NCI-H2196 (cell line): ENCODE measurements around the gene CPAMD8.
"Not testable (repeated sequence)": the region's sequence is repeated elsewhere in the genome, so short reads cannot be mapped to it uniquely, and the experiment has no call there.

ENCODE experiments used
- DNase-seq: peaks from one replicate; lab custom pipeline; 2025; ENCODE audit not compliant: unreplicated experiment; lab: John Stamatoyannopoulos, UW

CPAMD8 gene

DNA sequence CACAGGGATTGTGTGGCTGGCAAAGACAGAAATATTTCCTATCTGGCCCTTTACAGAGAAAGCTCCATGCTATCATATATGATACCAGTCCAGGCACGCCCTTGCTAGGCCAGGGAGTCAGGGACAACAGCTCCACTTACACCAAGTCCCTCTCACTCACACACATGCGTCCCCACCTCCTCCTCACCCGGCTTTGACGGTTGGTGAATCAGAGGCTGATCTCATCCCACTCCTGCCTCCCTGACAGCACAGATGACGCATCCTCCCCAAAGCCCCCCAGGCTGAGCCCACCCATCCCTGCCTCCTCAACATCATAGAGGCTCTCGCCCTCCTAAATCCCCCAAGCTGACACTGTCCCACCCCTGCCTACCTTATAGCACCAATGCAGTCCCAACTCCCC lies 75.1 kb downstream of the CPAMD8 start:
- peak; percentile 12 for DNase-seq

DNA sequence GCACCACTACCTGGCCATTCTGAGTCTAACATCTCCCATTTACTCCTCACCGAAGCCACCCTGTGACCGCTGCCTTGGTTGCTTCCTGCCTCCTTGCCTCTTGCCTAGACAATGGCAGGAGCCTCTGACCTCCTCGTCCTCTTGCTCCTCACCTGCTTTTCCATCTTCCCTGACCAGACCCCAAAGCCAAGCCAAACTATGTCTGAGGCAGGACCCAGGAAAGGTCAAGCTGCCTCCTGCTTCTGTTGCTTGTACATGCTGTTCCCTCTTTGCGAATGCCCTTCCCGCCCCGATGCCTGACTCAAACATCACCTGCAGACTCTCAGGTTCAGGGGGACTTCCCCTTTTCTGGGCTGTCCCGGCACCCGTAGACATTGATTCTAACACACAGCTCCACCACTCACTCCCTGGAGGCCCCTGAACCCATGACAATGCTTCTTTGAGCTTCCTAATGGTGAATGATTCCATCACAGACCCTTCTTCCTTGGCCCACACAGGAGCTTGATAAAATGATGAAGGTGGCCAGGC lies 77.0 kb downstream of the CPAMD8 start:
- DNase-seq: no peak

DNA sequence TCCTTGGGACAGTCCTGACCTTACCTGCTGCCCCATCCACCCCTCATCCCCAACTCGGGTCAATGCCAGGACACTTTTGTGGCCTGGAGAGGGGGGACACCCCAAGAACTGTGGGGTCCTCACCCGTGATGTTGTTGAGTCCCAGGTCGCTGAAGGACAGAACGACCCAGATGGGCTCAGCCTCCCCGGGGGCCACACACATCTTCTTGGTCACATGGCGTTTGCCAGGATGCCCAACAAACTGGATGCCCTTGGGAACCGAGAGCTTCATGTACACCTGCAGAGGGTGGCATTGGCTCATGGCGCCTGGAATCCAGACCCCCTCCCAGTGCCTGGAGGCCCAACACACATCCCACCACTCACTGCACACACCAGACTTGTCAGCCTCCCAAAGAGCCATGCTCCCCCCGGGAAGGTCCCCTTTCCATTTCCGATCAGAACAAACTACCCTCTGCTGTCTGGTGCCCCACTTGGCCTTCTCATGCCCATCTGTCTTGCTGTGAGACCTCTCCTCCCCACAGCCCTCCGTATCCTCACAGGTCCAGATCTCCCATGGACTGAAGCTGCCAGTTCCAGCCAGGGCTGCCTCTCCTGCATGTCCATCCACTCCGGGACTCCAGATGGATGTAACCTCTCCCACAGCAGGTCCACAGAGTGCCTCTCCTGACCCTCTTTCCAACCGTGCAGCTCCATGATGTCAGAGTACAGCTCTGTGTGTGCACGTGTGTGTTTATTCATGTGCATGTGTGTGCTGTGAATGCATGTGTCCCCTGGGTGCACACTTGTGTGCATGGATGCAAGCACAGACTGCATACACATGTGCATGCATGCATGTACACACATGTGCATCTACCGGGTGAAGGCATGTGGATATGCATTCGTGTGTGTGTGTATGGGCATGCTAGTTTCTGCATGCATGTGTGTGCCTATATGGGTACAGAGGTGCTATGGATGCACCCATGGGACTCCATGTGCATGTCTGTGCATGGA lies 79.4 kb downstream of the CPAMD8 start:
- DNase-seq: no peak

DNA sequence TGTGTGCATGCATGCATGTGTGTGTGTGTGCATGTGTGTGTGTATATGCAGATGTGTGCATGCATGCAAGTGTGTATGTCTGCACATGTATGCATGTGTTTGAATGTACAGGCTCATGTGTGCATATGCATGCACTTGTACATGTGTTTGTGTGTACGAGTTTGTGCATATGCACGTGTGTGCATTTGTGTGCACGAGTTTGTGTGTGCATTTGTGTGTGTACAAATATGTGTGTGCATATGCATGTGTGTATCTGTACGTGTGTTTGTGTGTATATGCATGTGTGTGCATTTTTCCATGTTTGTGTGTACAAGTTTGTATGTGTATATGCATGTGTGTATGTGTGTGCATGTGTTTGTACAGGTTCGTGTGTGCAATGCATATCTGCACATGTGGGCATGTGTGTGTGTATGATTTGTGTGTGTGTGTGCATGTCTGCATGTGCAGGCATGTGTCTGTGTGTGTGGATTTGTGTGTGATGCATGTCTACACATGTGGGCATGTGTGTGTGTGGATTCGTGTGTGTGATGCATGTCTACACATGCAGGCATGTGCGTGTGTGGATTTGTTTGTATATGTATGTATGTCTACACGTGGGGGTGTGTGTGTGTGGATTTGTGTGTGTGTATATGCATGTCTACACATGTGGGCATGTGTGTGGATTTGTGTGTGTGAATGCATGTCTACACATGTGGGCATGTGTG lies 80.7 kb downstream of the CPAMD8 start:
- DNase-seq: no peak

DNA sequence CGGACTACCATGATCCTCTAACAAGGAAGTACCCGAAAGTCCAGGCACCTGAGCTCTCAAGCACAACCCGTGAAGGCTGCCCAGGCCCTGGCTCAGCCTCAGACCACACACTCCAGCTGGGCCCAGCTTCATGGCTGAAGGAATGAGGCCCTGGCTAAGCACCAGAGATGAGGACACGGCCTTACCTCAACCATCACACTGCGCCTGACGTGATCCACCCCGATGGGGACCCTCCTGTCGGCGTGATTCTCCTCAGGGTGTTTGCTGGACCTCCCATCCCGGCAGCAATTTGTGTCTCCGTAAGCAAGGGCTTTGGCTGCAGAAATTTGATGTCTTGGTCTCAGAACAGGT lies 81.3 kb downstream of the CPAMD8 start:
- DNase-seq: no peak

DNA sequence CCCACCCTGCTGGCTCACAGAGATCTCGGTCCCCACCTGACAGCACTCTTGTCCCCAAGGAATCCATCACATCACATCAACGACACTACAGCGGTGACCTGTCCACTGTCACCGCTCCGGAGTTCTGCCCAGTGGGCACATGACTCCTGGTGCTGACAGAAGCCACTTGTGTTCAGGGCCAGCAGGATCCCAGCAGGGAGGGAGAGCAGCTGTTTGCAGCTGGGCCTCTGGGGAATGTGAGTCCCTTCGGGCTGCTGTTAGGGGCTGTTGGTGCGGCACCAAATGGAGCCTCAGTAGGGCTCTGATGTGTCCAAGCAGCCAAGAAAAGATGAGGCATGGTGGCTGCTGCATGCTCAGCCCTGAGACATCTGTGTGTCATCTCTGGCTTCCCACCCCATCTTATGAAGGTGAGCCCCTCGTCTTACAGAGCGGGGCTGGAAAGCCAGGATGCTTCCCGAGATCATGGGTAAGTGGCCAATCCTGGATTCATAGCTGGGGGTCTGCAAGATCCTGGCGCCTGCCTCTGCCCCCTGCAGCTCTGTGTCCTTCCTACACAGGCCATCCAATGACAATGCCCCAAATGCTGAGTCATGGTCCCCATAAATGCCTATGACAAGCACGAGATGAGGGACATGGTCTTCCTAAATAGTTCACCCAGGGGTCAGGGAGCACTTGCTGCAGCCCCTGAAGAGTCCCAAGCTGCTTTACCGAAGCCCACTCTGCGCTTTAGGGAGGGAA lies 81.8 kb downstream of the CPAMD8 start:
- DNase-seq: no peak

DNA sequence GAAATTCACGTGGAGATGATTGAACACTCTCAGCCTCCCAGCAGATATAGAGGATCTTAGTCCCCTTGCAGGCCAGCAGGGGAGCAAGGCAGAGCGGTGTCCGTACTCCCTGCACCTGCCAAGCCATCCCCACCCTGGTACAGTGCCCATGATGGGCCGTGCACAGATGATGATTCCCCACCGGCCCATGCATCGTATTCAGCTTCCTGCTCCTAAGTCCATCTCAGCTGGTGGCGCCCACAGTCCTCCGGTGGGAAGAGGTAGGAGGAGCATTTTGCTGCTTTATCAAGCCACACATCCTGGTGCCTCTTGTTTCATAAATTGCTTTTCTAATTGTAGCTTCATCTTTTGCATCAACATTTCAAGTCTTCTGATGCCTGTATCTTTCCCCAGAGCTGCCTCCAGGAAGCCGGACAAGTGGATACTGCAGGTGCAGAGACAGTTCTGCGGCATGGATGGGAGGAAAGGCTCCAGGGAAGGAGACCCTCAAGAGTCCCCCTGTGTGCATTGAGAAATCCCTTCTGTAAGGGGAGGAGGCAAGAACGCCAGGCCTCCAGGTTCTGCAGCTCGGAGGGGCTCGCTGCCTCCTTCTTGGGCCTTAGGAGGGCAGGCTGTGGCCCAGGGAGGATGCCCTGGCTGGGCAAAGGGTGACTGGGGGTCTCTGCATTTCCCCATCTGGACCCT lies 82.5 kb downstream of the CPAMD8 start:
- DNase-seq: no peak

DNA sequence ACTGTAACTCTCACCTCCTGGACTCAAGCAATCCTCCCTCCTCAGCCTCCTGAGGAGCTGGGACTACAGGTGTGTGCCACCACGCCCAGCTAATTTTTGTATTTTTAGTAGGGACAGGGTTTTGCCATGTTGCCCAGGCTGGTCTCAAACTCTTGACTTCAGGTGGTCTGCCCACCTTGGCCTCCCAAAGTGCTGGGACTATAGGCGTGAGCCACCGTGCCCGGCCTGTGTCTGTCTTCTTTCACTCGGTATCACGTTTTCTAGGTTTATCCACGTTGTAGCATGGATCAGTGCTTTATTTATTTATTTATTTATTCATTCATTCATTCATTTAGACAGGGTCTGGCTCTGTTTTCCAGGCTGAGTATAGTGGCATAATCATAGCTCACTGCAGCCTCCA lies 83.5 kb downstream of the CPAMD8 start:
- not testable (repeated sequence) for DNase-seq

DNA sequence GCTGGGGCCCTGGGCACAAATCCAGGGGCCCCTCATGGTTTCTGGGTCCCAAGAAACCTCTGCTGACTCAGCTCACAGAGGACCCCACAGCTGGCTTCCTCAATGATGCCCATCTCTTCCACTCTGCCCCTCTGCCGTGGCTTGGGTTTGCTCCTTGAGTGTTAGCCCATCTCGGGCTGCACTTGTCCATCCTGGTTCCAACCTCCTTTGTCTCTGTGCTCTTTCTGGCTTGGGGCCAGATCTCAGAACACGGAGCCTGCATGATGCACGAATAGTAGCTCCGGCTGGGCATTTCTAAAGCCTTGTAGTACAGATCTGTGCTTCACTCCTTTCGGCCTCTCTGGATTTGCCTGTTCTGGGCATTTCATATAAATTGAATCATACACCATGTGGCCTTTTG lies 84.0 kb downstream of the CPAMD8 start:
- no peak for DNase-seq

DNA sequence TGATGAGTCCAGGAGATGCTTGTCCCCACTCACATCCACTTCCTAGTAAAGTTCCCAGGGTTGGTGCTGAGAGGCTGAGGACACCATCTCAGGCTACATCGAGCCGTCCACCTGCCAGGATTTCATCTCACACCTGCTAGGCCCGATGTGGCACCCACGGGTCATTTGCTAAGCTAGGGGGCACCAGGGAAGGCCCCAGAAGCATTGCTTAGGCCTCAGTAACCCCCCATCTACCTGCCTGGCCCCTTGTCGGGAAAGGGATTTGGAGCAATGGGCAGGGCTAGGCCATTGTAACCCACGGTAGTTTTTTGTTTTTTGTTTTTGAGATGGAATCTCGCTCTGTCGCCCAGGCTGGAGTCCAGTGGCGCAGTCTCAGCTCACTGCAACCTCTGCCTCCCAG lies 86.0 kb downstream of the CPAMD8 start:
- no peak for DNase-seq

DNA sequence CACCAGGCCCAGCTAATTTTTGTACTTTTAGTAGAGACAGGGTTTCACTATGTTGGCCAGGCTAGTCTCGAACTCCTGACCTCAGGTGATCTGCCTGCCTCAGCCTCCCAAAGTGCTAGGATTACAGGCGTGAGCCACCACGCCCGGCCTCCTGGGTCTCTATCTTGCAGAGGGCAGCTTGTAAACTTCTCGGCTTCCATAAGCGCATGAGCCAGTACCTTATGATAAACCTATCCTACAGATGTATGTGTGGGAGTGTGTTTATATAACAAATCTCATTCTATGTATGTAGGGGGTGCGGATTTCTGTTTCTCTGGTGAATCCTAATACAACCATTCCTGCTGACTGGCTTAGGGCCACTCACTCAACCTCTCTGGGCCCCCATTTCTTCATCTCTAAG lies 86.5 kb downstream of the CPAMD8 start:
- not testable (repeated sequence) for DNase-seq

DNA sequence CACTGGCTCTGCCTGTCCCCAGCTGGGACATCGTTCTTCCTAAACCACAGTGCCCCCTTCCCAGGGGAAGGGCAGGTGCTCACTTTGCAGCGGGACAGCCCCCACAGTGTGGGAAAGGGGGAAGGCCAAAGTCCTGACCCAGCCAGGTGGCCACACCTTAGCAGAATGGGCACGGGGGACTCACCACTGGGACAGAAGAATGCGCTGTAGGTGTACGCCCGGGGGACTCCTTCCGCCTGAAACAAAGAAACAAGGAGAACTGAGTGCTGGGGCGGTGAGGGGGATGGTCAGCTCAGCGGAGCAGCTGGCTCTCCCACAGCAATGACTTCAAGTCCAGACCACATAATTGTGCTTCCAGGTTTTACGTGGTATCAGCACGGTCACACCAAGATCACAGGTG lies 88.4 kb downstream of the CPAMD8 start:
- no peak for DNase-seq

DNA sequence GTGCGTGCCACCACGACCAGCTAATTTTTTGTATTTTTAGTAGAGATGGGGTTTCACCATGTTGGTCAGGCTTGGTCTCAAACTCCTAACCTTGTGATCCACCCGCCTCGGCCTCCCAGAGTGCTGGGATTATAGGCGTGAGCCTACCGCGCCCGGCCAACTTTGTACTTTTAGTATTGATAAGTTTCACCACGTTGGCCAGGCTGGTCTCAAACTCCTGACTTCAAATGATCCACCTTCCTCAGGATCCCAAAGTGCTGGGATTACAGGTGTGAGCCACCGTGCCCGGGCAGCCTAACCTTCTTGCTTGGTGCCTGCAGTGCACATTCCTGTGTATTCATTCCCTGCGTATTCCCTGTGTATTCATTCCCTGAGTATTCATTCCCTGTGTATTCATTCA lies 88.8 kb downstream of the CPAMD8 start:
- DNase-seq: not testable (repeated sequence)

DNA sequence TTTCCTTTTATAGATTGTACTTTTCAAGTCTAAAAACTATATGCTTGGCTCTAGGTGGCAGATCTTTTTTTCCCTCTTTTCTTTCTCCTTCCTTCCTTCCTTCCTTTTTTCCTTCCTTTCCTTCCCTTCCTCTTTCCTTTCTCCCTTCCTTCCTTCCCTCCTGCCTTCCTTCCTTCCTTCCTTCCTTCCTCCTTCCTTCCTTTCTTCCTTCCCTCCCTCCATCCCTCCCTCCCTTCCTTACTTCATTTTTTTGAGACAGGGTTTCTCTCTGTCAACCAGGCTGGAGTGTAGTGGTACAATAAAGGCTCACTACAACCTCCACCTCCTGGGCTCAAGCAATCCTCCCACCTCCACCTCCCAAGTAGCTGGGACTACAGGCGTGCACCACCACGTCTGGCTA lies 89.7 kb downstream of the CPAMD8 start:
- no peak for DNase-seq

DNA sequence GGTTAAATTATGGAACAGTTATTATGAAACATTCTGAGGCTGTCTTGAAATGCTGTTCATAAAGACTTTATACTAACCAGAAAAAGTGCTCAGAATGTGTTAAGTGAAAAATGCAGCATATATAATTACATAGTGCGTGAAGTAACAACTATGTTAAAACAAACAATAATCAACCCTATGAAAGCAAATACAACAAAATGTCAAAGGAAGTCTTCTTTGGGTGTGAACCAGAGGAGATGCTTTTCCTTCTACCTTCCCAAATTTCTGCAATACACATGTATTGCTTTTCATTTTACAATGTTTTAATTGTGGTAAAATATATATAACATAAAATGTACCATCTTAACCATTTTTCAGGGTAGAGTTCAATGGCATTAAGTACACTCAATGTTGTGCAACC lies 92.1 kb downstream of the CPAMD8 start:
- no peak for DNase-seq

DNA sequence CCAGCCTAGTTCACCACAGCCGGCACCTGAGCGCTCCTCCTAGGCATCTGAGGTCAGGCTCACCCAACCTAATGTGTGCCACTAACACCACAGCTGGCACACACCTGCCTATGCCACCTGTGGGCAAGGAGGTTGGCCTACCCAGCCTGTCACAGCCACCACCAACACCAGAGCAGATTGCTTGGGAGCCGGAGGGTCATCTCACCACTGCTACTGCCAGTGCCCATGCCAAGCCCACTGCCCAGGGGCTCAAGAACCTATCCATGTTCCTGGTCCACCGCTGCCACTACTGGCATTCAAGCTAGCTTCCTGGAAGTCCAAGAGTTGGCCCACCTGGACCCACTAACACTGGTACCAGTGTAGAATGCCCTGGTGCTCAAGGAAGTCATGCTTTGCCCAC lies 95.3 kb downstream of the CPAMD8 start:
- no peak for DNase-seq

DNA sequence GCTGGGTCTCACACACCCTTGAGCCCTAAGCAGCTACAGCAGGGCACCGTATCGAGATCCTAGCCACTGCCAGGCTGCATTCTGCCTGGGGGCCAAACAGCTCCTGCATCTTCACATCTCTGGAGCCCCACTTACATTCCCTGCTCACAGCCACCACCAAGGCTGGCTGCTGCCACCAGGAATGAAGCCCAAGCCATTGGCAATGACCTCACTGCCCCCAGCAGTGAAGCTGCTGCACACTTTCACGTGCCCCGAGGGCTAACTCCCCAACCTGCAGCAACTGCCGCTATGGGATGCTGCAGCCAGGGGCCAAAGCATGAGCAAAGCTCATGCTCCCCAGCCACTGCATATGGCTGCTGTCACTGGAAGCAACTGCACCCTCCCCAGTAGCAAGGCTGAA lies 95.9 kb downstream of the CPAMD8 start:
- no peak for DNase-seq

DNA sequence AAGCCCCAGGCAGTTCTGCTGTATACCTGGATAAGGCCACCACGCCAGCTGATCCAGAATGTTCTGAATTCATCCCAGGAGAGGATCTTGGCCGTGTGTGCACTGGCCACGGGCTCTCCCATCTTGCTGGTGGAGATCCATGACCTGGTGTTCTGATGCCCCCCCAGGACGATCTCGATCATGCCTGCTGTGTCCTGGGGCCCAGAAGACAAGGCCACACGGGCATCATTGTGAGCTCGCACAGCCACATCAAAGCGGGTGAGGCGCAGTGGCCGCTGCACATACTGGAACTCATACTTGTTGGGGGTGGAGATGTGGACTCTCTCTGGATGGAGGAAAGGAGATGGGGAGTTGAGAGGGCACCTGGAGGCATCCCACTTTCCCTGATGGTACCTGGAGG lies 97.7 kb downstream of the CPAMD8 start:
- no peak for DNase-seq

DNA sequence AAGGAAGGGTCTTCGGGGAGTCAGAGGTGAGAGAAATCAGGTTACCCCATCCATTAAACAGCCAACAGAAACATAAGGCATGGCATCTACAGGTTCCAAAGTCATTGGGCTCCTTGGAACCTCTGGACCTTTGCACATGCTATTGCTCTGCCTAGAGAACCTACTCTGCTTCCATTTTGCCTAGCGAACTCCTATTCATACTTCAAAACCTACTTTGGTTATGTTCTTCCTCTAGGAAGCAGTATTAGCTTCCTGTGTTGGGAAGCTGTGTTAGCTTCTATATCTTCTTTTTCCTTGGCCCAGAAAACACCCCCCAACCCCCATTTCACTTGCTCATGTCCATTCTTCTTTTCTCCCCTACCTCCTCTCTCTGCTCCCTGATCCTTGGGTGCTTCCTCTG lies 98.3 kb downstream of the CPAMD8 start:
- no peak for DNase-seq

DNA sequence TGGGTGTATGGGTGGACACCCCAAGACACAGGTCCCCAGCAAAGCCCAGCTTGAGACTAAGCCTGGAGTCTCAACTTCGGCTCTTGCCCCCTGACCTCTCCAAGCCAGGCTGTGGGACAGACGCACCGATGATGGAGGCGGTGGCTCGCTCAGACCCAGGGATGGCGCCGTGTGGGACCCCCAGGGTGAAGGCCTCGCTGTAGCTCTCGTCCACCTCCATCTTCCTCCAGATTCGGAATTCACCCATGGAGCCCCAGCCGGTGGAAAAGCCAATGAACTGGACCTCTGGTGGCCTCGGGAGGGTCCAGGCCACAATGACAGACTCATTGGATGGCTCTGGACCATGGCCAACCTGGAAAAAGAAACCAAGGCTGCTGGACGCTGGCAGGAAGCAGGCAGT lies 98.7 kb downstream of the CPAMD8 start:
- DNase-seq: no peak

DNA sequence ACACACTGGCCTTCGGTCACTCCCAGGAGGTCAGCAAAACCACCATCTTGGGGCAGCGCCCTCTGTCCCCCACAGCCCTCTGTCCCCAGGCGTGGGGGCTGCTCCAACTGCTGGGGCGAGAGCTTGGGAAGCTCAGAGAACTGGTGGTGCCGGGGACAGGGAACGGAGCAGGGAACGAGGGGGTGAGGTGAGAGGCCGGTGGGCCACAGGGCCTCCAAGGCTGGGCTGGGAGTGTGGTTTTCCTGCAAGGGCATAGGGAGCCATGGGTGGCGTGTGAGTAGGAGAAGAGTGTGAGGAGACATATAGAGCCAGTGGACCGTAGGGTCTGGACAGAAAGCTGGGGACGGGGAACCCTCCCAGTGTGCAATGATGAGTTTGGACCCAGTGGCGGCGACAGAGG lies 103.7 kb downstream of the CPAMD8 start:
- DNase-seq: no peak
